ENCODE results near the gene BCAS1.

DNA sequence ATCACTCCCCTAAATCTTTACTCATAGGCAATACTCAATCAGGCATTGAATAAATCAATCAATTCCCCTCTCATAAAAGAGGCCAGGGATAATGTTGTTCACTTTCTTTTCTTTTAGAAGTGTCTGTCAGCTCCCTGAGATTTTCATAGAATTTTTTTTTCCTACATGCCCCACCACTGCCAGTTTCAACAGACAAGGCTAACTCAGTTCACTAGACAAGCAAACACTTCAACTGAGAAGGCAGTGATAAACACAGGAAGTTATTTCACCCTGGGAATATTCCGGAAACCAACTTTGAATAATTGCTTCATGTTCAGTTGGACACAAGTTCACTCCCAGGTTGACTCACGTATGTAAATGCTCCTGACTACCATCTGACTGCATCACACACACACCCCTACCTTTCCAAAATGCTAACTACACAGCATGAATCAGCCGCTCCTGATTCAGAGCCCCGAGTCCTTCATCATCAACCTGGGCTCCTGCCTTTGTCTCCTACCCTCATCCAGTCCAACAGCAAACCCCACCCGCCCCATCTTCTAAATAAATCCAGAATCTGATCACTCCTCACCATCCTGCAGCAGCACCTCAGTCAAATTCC, 143.9 kb downstream of the BCAS1 start:
- TF ChIP-seq, protein P1, sequence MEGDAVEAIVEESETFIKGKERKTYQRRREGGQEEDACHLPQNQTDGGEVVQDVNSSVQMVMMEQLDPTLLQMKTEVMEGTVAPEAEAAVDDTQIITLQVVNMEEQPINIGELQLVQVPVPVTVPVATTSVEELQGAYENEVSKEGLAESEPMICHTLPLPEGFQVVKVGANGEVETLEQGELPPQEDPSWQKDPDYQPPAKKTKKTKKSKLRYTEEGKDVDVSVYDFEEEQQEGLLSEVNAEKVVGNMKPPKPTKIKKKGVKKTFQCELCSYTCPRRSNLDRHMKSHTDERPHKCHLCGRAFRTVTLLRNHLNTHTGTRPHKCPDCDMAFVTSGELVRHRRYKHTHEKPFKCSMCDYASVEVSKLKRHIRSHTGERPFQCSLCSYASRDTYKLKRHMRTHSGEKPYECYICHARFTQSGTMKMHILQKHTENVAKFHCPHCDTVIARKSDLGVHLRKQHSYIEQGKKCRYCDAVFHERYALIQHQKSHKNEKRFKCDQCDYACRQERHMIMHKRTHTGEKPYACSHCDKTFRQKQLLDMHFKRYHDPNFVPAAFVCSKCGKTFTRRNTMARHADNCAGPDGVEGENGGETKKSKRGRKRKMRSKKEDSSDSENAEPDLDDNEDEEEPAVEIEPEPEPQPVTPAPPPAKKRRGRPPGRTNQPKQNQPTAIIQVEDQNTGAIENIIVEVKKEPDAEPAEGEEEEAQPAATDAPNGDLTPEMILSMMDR (IDR thresholded peaks at IDR 0.05; ENCODE audit: low read depth, low read length) = no peak
- TF ChIP-seq, protein P2, sequence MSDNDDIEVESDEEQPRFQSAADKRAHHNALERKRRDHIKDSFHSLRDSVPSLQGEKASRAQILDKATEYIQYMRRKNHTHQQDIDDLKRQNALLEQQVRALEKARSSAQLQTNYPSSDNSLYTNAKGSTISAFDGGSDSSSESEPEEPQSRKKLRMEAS (IDR thresholded peaks at IDR 0.05; ENCODE audit: low read depth, low read length) = no peak; the same call in 1 of the 2 replicates
- no peak for TF ChIP-seq POLR2A (IDR thresholded peaks at IDR 0.05; ENCODE audit: extremely low read depth, insufficient read length)
- no peak for TF ChIP-seq MYC (IDR thresholded peaks at IDR 0.05; ENCODE audit: low read depth, low read length)

All from NB4 (cell line).